Measurements from ENCODE around the gene CCR7.

Gene CCR7

GRCh38 chr17:40551091-40551878, 14.0 kb downstream of the CCR7 start:
- Histone ChIP-seq H4K5ac (ENCODE audit: low read length) (no peak overlapping the region), H3K9ac (ENCODE audit: low read length) (no peak overlapping the region), H2BK5ac (ENCODE audit: low read length) (no peak overlapping the region), H3K23ac (ENCODE audit: low read length) (no peak overlapping the region), H3K79me2 (ENCODE audit: control insufficient read depth, insufficient read depth, low read length) (no peaks in the 10 kb centered on the region), H3K18ac (ENCODE audit: low read length) (no peak overlapping the region), H3K56ac (ENCODE audit: low read length) (no peak overlapping the region), H2AK5ac (ENCODE audit: low read length) (no peak overlapping the region), H3K4me3 (ENCODE audit: low read length) (no peak overlapping the region), H3K79me1 (ENCODE audit: low read length) (no peaks in the 10 kb centered on the region), H2BK120ac (ENCODE audit: low read depth, low read length) (no peak overlapping the region), H2BK15ac (replicated peaks; ENCODE audit: low read depth) (no peak overlapping the region), H3K4me1 (ENCODE audit: control insufficient read depth, low read depth, low read length) (no peaks in the 10 kb centered on the region), H3K4ac (ENCODE audit: low read depth, low read length) (no peak overlapping the region), H3K36me3 (ENCODE audit: control insufficient read depth, insufficient read depth, low read length) (no peaks in the 10 kb centered on the region), H3K27me3 (ENCODE audit: insufficient read depth, low read length, poor library complexity) (no peaks in the 10 kb centered on the region), H3K4me2 (ENCODE audit: low read length) (no peak overlapping the region), H3K27ac (ENCODE audit: low read depth, low read length) (no peak overlapping the region), H4K8ac (ENCODE audit: low read depth, low read length) (no peak overlapping the region)
- no peak for DNase-seq
- no CpG with 5 or more reads among the region's 6 CpGs for WGBS (ENCODE audit: extremely low coverage, insufficient coverage, low lambda C conversion rate)

GRCh38 chr17:40550608-40551007, 14.7 kb downstream of the CCR7 start:
- no peaks in the 10 kb centered on the region for H3K4me1 ChIP-seq (ENCODE audit: control insufficient read depth, low read depth, low read length)
- H2BK120ac ChIP-seq (ENCODE audit: low read depth, low read length): no peak overlapping the region
- H2BK5ac ChIP-seq (ENCODE audit: low read length): no peak overlapping the region
- no peaks in the 10 kb centered on the region for H3K36me3 ChIP-seq (ENCODE audit: control insufficient read depth, insufficient read depth, low read length)
- no peak overlapping the region for H3K4me2 ChIP-seq (ENCODE audit: low read length)
- H2BK15ac ChIP-seq (replicated peaks; ENCODE audit: low read depth): no peak overlapping the region
- WGBS (ENCODE audit: extremely low coverage, insufficient coverage, low lambda C conversion rate): no CpG with 5 or more reads among the region's 8 CpGs
- no peak overlapping the region for H2AK5ac ChIP-seq (ENCODE audit: low read length)
- H3K27me3 ChIP-seq (ENCODE audit: insufficient read depth, low read length, poor library complexity): no peaks in the 10 kb centered on the region
- H3K4ac ChIP-seq (ENCODE audit: low read depth, low read length): no peak overlapping the region
- no peaks in the 10 kb centered on the region for H3K79me1 ChIP-seq (ENCODE audit: low read length)
- no peak overlapping the region for H3K9ac ChIP-seq (ENCODE audit: low read length)
- H3K56ac ChIP-seq (ENCODE audit: low read length): no peak overlapping the region
- no peak overlapping the region for H3K27ac ChIP-seq (ENCODE audit: low read depth, low read length)
- no peak overlapping the region for H4K5ac ChIP-seq (ENCODE audit: low read length)
- no peak overlapping the region for H4K8ac ChIP-seq (ENCODE audit: low read depth, low read length)
- no peak overlapping the region for H3K4me3 ChIP-seq (ENCODE audit: low read length)
- H3K23ac ChIP-seq (ENCODE audit: low read length): no peak overlapping the region
- H3K18ac ChIP-seq (ENCODE audit: low read length): no peak overlapping the region
- H3K79me2 ChIP-seq (ENCODE audit: control insufficient read depth, insufficient read depth, low read length): no peaks in the 10 kb centered on the region
- no peak for DNase-seq

- no peaks in the 10 kb centered on the region for H3K79me1 ChIP-seq (ENCODE audit: low read length)
- no peak overlapping the region for H2AK5ac ChIP-seq (ENCODE audit: low read length)
- no peak overlapping the region for H4K5ac ChIP-seq (ENCODE audit: low read length)
- no peak overlapping the region for H3K56ac ChIP-seq (ENCODE audit: low read length)
- H2BK15ac ChIP-seq (replicated peaks; ENCODE audit: low read depth): no peak overlapping the region
- no peak overlapping the region for H3K18ac ChIP-seq (ENCODE audit: low read length)
- no peak overlapping the region for H4K8ac ChIP-seq (ENCODE audit: low read depth, low read length)
- H3K79me2 ChIP-seq (ENCODE audit: control insufficient read depth, insufficient read depth, low read length): no peaks in the 10 kb centered on the region
- H3K4ac ChIP-seq (ENCODE audit: low read depth, low read length): no peak overlapping the region
- no peak overlapping the region for H3K4me2 ChIP-seq (ENCODE audit: low read length)
- H3K9ac ChIP-seq (ENCODE audit: low read length): no peak overlapping the region
- no peaks in the 10 kb centered on the region for H3K27me3 ChIP-seq (ENCODE audit: insufficient read depth, low read length, poor library complexity)
- no peak overlapping the region for H3K27ac ChIP-seq (ENCODE audit: low read depth, low read length)
- H3K4me3 ChIP-seq (ENCODE audit: low read length): no peak overlapping the region
- DNase-seq: no peak
- H2BK5ac ChIP-seq (ENCODE audit: low read length): no peak overlapping the region
- WGBS (ENCODE audit: extremely low coverage, insufficient coverage, low lambda C conversion rate): no CpG with 5 or more reads among the region's 9 CpGs
- no peaks in the 10 kb centered on the region for H3K4me1 ChIP-seq (ENCODE audit: control insufficient read depth, low read depth, low read length)
- no peak overlapping the region for H3K23ac ChIP-seq (ENCODE audit: low read length)
- H3K36me3 ChIP-seq (ENCODE audit: control insufficient read depth, insufficient read depth, low read length): no peaks in the 10 kb centered on the region
- H2BK120ac ChIP-seq (ENCODE audit: low read depth, low read length): no peak overlapping the region
Measured at GRCh38 chr17:40548982-40549685, 16.1 kb downstream of the CCR7 start.

- H2BK120ac ChIP-seq (ENCODE audit: low read depth, low read length): no peak overlapping the region
- H3K27ac ChIP-seq (ENCODE audit: low read depth, low read length): no peak overlapping the region
- no peaks in the 10 kb centered on the region for H3K27me3 ChIP-seq (ENCODE audit: insufficient read depth, low read length, poor library complexity)
- no peak overlapping the region for H3K9ac ChIP-seq (ENCODE audit: low read length)
- no peak overlapping the region for H2BK5ac ChIP-seq (ENCODE audit: low read length)
- H3K79me2 ChIP-seq (ENCODE audit: control insufficient read depth, insufficient read depth, low read length): no peaks in the 10 kb centered on the region
- H3K79me1 ChIP-seq (ENCODE audit: low read length): no peaks in the 10 kb centered on the region
- H2AK5ac ChIP-seq (ENCODE audit: low read length): no peak overlapping the region
- H3K4me1 ChIP-seq (ENCODE audit: control insufficient read depth, low read depth, low read length): no peaks in the 10 kb centered on the region
- no peak overlapping the region for H3K4me3 ChIP-seq (ENCODE audit: low read length)
- no peak overlapping the region for H3K4me2 ChIP-seq (ENCODE audit: low read length)
- H4K8ac ChIP-seq (ENCODE audit: low read depth, low read length): no peak overlapping the region
- no peak overlapping the region for H3K18ac ChIP-seq (ENCODE audit: low read length)
- no peak overlapping the region for H3K56ac ChIP-seq (ENCODE audit: low read length)
- no peak overlapping the region for H3K4ac ChIP-seq (ENCODE audit: low read depth, low read length)
- no peaks in the 10 kb centered on the region for H3K36me3 ChIP-seq (ENCODE audit: control insufficient read depth, insufficient read depth, low read length)
- H2BK15ac ChIP-seq (replicated peaks; ENCODE audit: low read depth): no peak overlapping the region
- no peak overlapping the region for H4K5ac ChIP-seq (ENCODE audit: low read length)
- no peak overlapping the region for H3K23ac ChIP-seq (ENCODE audit: low read length)
- no peak for DNase-seq
- no CpG with 5 or more reads among the region's 9 CpGs for WGBS (ENCODE audit: extremely low coverage, insufficient coverage, low lambda C conversion rate)
Measured at GRCh38 chr17:40548491-40548981, 16.7 kb downstream of the CCR7 start.

- WGBS (ENCODE audit: extremely low coverage, insufficient coverage, low lambda C conversion rate): no CpG with 5 or more reads among the region's 2 CpGs
- no peak overlapping the region for H3K4me3 ChIP-seq (ENCODE audit: low read length)
- no peak overlapping the region for H2BK15ac ChIP-seq (replicated peaks; ENCODE audit: low read depth)
- no peak overlapping the region for H3K27ac ChIP-seq (ENCODE audit: low read depth, low read length)
- H2BK5ac ChIP-seq (ENCODE audit: low read length): no peak overlapping the region
- H3K9ac ChIP-seq (ENCODE audit: low read length): no peak overlapping the region
- no peaks in the 10 kb centered on the region for H3K4me1 ChIP-seq (ENCODE audit: control insufficient read depth, low read depth, low read length)
- H3K27me3 ChIP-seq (ENCODE audit: insufficient read depth, low read length, poor library complexity): no peaks in the 10 kb centered on the region
- no peak for DNase-seq
- H2AK5ac ChIP-seq (ENCODE audit: low read length): no peak overlapping the region
- no peak overlapping the region for H3K4ac ChIP-seq (ENCODE audit: low read depth, low read length)
- H4K5ac ChIP-seq (ENCODE audit: low read length): no peak overlapping the region
- no peak overlapping the region for H3K4me2 ChIP-seq (ENCODE audit: low read length)
- H3K18ac ChIP-seq (ENCODE audit: low read length): no peak overlapping the region
- no peak overlapping the region for H2BK120ac ChIP-seq (ENCODE audit: low read depth, low read length)
- H3K79me1 ChIP-seq (ENCODE audit: low read length): no peaks in the 10 kb centered on the region
- no peaks in the 10 kb centered on the region for H3K36me3 ChIP-seq (ENCODE audit: control insufficient read depth, insufficient read depth, low read length)
- no peak overlapping the region for H3K23ac ChIP-seq (ENCODE audit: low read length)
- H4K8ac ChIP-seq (ENCODE audit: low read depth, low read length): no peak overlapping the region
- no peaks in the 10 kb centered on the region for H3K79me2 ChIP-seq (ENCODE audit: control insufficient read depth, insufficient read depth, low read length)
- no peak overlapping the region for H3K56ac ChIP-seq (ENCODE audit: low read length)
Measured at GRCh38 chr17:40547785-40548478, 17.3 kb downstream of the CCR7 start.
